ENCODE data around the gene DSG3. TPM values are rescaled to one million over a fixed set of nuclear protein-coding genes. Genes with fewer than 3 reads are reported as not detected.
A peak's percentile ranks its signal among the peaks of the same experiment; 100 is the strongest.

DSG3 gene
- polyA plus RNA-seq, 1 donor (not counting 4 experiments of a cell fraction or from before 2014, with no cell fraction given), result 259 TPM

- dilution Hi-C loops (cut with MboI; ENCODE audit: extremely low pct_ligation_motif_present, low sequenced_read_pairs), result no loop called here
- no peak overlapping the region for H3K9ac ChIP-seq (ENCODE audit: control insufficient read depth, extremely low read depth, insufficient read depth, low read length)
- no peaks in the 10 kb centered on the region for H3K9me1 ChIP-seq (ENCODE audit: control insufficient read depth, extremely low read depth, insufficient read depth, low read length)
- H3K4me2 ChIP-seq (ENCODE audit: control insufficient read depth, extremely low read depth, insufficient read depth, low read depth, low read length), result no peak overlapping the region
- no peak for DNase-seq (ENCODE audit: low read depth, low spot score)
- peaks cover 65% of the 10 kb centered on the region for H3K79me2 ChIP-seq (ENCODE audit: control insufficient read depth, insufficient read depth, low read length)
- peak; percentile 82 for FAIRE-seq
- H3K4me3 ChIP-seq (ENCODE audit: control insufficient read depth in 2 of 3, extremely low read depth in 1 of 3, insufficient read depth in 2 of 3, low read depth in 1 of 3, low read length in 3 of 3), result no peak overlapping the region
- H2AFZ ChIP-seq (ENCODE audit: control insufficient read depth, low read length), result no peak overlapping the region
- peak overlapping the region; percentile 15 for H3K27ac ChIP-seq (ENCODE audit: control insufficient read depth, insufficient read depth, low read length)
- peaks cover 66% of the 10 kb centered on the region for H3K4me1 ChIP-seq (ENCODE audit: control insufficient read depth, extremely low read depth, insufficient read depth, low read length)
- no peaks in the 10 kb centered on the region for H3K27me3 ChIP-seq (ENCODE audit: control insufficient read depth, extremely low read depth, insufficient read depth, low read length)
- H3K9me3 ChIP-seq (ENCODE audit: control insufficient read depth, low read depth, low read length), result no peaks in the 10 kb centered on the region
- TF ChIP-seq EZH2 (IDR thresholded peaks at IDR 0.05; ENCODE audit: low read length) (no peak), CTCF (optimal IDR thresholded peaks at IDR 0.05 in 1 of 3, IDR thresholded peaks at IDR 0.05 in 1 of 3, conservative IDR thresholded peaks at IDR 0.05 in 1 of 3; ENCODE audit: extremely low read depth in 1 of 3, insufficient read depth in 2 of 3, low read length in 3 of 3) (no peak)
- peaks cover 3% of the 10 kb centered on the region for H4K20me1 ChIP-seq (ENCODE audit: control insufficient read depth, extremely low read depth, insufficient read depth, low read length)
- peaks cover 0 to 2% of the 10 kb centered on the region in 2 experiments for H3K36me3 ChIP-seq (ENCODE audit: control insufficient read depth in 2 of 2, extremely low read depth in 1 of 2, insufficient read depth in 2 of 2, low read length in 2 of 2)
Measured at GRCh38 chr18:31508781-31509180, 61.2 kb downstream of the DSG3 start.

- H3K36me3 ChIP-seq (ENCODE audit: control insufficient read depth in 2 of 2, extremely low read depth in 1 of 2, insufficient read depth in 2 of 2, low read length in 2 of 2), result peaks cover 0 to 2% of the 10 kb centered on the region in 2 experiments
- no peak overlapping the region for H3K4me2 ChIP-seq (ENCODE audit: control insufficient read depth, extremely low read depth, insufficient read depth, low read depth, low read length)
- no peak overlapping the region for H2AFZ ChIP-seq (ENCODE audit: control insufficient read depth, low read length)
- H3K9me3 ChIP-seq (ENCODE audit: control insufficient read depth, low read depth, low read length), result no peaks in the 10 kb centered on the region
- DNase-seq (ENCODE audit: low read depth, low spot score) (no peak), FAIRE-seq (peak; percentile 13)
- dilution Hi-C loops (cut with MboI; ENCODE audit: extremely low pct_ligation_motif_present, low sequenced_read_pairs), result no loop called here
- H3K4me1 ChIP-seq (ENCODE audit: control insufficient read depth, extremely low read depth, insufficient read depth, low read length), result peaks cover 67% of the 10 kb centered on the region
- H3K4me3 ChIP-seq (ENCODE audit: control insufficient read depth in 2 of 3, extremely low read depth in 1 of 3, insufficient read depth in 2 of 3, low read depth in 1 of 3, low read length in 3 of 3), result no peak overlapping the region
- no peaks in the 10 kb centered on the region for H3K27me3 ChIP-seq (ENCODE audit: control insufficient read depth, extremely low read depth, insufficient read depth, low read length)
- peaks cover 65% of the 10 kb centered on the region for H3K79me2 ChIP-seq (ENCODE audit: control insufficient read depth, insufficient read depth, low read length)
- H4K20me1 ChIP-seq (ENCODE audit: control insufficient read depth, extremely low read depth, insufficient read depth, low read length), result peaks cover 3% of the 10 kb centered on the region
- TF ChIP-seq CTCF (optimal IDR thresholded peaks at IDR 0.05 in 1 of 3, IDR thresholded peaks at IDR 0.05 in 1 of 3, conservative IDR thresholded peaks at IDR 0.05 in 1 of 3; ENCODE audit: extremely low read depth in 1 of 3, insufficient read depth in 2 of 3, low read length in 3 of 3), result no peak
- TF ChIP-seq EZH2 (IDR thresholded peaks at IDR 0.05; ENCODE audit: low read length), result no peak
- no peak overlapping the region for H3K27ac ChIP-seq (ENCODE audit: control insufficient read depth, insufficient read depth, low read length)
- H3K9ac ChIP-seq (ENCODE audit: control insufficient read depth, extremely low read depth, insufficient read depth, low read length), result no peak overlapping the region
- H3K9me1 ChIP-seq (ENCODE audit: control insufficient read depth, extremely low read depth, insufficient read depth, low read length), result no peaks in the 10 kb centered on the region
Measured at GRCh38 chr18:31509571-31509970, 62.0 kb downstream of the DSG3 start.
